HepG2 (cell line): Measurements from ENCODE around the gene DENND5A. TPM values are rescaled to one million over a fixed set of nuclear protein-coding genes. Genes with fewer than 3 reads are reported as not detected.
A peak's percentile ranks its signal among the peaks of the same experiment; 100 is the strongest.

ENCODE experiments used
- BHLHE40 ChIP-seq: IDR thresholded peaks from 2 replicates; pipeline ENCODE4 v1.6.1; 2011; ENCODE audit warnings: low read length, improper control_type of control experiment
- KAT7 ChIP-seq: IDR thresholded peaks from 2 replicates; pipeline ENCODE4 v1.6.1; 2018; ENCODE audit warnings: borderline replicate concordance, missing compliant biosample characterization
- THAP8 ChIP-seq: sonication (generic); formaldehyde crosslinking; IDR thresholded peaks from 2 replicates; pipeline ENCODE4 v1.5.1; 2020; ENCODE audit warnings: missing genetic modification reagents, mild to moderate bottlenecking, borderline replicate concordance
- THAP9 ChIP-seq: sonication (generic); formaldehyde crosslinking; IDR thresholded peaks from 2 replicates; pipeline ENCODE4; 2020; ENCODE audit warnings: missing genetic modification reagents, mild to moderate bottlenecking, borderline replicate concordance
- YEATS2 ChIP-seq: sonication (generic); formaldehyde crosslinking; IDR thresholded peaks from 2 replicates; pipeline ENCODE4 v1.4.0; 2020; ENCODE audit warnings: missing genetic modification reagents, borderline replicate concordance
- ZBTB3 ChIP-seq: sonication (generic); formaldehyde crosslinking; IDR thresholded peaks from 2 replicates; pipeline ENCODE4 v1.4.0; 2020; ENCODE audit warnings: low read depth, mild to moderate bottlenecking, moderate library complexity, missing genetic modification reagents, borderline replicate concordance
- ZNF367 ChIP-seq: sonication (generic); formaldehyde crosslinking; IDR thresholded peaks from 2 replicates; pipeline ENCODE4 v1.4.0; 2020; ENCODE audit warnings: missing genetic modification reagents, borderline replicate concordance
- ZNF549 ChIP-seq: sonication (generic); formaldehyde crosslinking; IDR thresholded peaks from 2 replicates; pipeline ENCODE4 v1.5.0; 2020; ENCODE audit warnings: missing genetic modification reagents
- ZNF629 ChIP-seq: sonication (generic); formaldehyde crosslinking; conservative IDR thresholded peaks from 2 replicates; pipeline ENCODE4 v1.5.0; 2020; ENCODE audit warnings: missing genetic modification reagents
- polyA plus RNA-seq, 8 experiments: library from polyadenylated mRNA; depleted of rRNA in 3 of 8; stranded (reverse) in 7 of 8; unstranded in 1 of 8; fragments of >200 nt; fragmentation: Illumina TruSeq in 4 of 8; extraction: Trizol in 4 of 8; gene quantifications; 2 replicates each; pipeline versions ENCODE4 v1.2.1 to v1.2.3, GENCODE V29; 2011 to 2016; ENCODE audit warnings: low read depth in 4 of 8, missing spikeins in 1 of 8, mixed read lengths in 1 of 8; ENCODE audit not compliant: insufficient read depth in 1 of 8
- total RNA-seq, 5 experiments: library from RNA; depleted of rRNA; stranded (reverse); fragments of >200 nt; fragmentation: Illumina TruSeq; extraction: Trizol; gene quantifications; 2 replicates each; pipeline ENCODE4 v1.2.3, GENCODE V29; 2016; ENCODE audit warnings: low read depth in 1 of 5
- TF ChIP-seq, protein P1 (sequence below): sonication (generic); formaldehyde crosslinking; IDR thresholded peaks from 2 replicates; pipeline ENCODE4 v1.8.0; 2022; ENCODE audit warnings: low read depth, missing genetic modification reagents
- TF ChIP-seq, protein P2 (sequence below): sonication (generic); formaldehyde crosslinking; IDR thresholded peaks from 2 replicates; pipeline ENCODE4 v1.4.0; 2020; ENCODE audit warnings: mild to moderate bottlenecking, low read depth, missing genetic modification reagents
- TF ChIP-seq, protein P3 (sequence below): sonication (generic); formaldehyde crosslinking; IDR thresholded peaks from 2 replicates; pipeline ENCODE4 v1.8.1; 2023; ENCODE audit warnings: missing genetic modification reagents, inconsistent platforms, borderline replicate concordance
- TF ChIP-seq, protein P4 (sequence below): sonication (generic); formaldehyde crosslinking; IDR thresholded peaks from 2 replicates; pipeline ENCODE4 v1.8.1; 2023; ENCODE audit warnings: mild to moderate bottlenecking, moderate library complexity, missing genetic modification reagents
- TF ChIP-seq, protein P5 (sequence below): sonication (generic); formaldehyde crosslinking; IDR thresholded peaks from 2 replicates; pipeline ENCODE4 v1.4.0; 2020; ENCODE audit warnings: missing genetic modification reagents

Gene DENND5A
- total and polyA plus RNA-seq, 2 of the 13 experiments (the other 11 are each of a cell fraction or from before 2014, with no cell fraction given): 63.3 to 145 TPM

DNA sequence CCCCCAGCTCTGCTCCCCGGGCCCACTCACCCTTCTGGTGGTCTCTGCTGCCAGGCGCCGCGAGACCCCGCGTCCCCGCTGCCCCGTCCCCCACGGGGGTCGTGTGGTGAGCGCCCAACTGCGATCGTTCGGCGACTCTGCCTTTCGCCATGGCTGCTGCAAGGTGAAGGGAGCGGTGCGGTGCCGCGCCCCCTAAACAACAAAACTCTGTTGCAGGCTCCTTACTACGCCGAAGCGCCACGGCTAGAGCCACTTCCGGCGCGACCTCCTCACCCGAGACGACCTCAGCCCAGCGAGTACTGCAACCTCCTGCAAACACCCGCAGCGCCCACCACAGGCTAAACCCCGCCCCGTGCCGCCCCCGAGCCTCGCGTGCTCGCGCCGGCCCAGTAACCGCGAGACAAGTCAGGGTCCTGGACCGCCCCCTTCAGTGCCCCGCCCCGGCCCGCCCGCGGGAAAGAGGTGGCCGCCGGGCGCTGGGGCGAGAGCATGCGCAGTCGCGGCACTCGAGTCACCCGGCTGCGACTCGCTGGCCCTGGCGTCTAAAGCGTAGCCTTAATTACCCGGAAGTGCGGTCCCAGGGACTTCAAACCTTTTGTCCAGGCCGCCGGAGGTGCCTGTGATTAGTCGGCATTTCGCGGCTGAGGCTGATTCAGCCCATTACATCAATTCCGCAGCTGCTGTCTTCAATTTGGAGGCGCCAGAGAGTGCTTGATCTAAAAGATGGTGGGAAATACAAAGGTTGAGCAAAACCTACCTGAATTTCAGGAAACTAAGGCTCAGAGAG, 49.3 kb upstream of the DENND5A start, which contains the start of gene TMEM41B (continued):
- TF ChIP-seq, protein P1, sequence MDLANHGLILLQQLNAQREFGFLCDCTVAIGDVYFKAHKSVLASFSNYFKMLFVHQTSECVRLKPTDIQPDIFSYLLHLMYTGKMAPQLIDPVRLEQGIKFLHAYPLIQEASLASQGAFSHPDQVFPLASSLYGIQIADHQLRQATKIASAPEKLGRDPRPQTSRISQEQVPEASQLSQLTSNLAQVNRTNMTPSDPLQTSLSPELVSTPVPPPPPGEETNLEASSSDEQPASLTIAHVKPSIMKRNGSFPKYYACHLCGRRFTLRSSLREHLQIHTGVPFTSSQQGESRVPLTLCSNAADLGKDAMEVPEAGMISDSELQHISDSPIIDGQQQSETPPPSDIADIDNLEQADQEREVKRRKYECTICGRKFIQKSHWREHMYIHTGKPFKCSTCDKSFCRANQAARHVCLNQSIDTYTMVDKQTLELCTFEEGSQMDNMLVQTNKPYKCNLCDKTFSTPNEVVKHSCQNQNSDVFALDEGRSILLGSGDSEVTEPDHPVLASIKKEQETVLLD (CRISPR knock-in tag): peak; percentile 41; the same call in 1 of the 2 replicates
- TF ChIP-seq BHLHE40 (peak; percentile 61), ZNF367 (0 out of 2 replicates have a peak, but pooled peaks have one; percentile 22), ZNF549 (no peak), ZBTB3 (CRISPR knock-in tag) (no peak), KAT7 (CRISPR knock-in tag) (peak; percentile 69), YEATS2 (peak; percentile 84), THAP8 (CRISPR knock-in tag) (no peak; the same call in 1 of the 2 replicates), THAP9 (CRISPR knock-in tag) (peak; percentile 74; the same call in 1 of the 2 replicates), ZNF629 (peak; percentile 46; the same call in 1 of the 2 replicates)
- TF ChIP-seq, protein P2, sequence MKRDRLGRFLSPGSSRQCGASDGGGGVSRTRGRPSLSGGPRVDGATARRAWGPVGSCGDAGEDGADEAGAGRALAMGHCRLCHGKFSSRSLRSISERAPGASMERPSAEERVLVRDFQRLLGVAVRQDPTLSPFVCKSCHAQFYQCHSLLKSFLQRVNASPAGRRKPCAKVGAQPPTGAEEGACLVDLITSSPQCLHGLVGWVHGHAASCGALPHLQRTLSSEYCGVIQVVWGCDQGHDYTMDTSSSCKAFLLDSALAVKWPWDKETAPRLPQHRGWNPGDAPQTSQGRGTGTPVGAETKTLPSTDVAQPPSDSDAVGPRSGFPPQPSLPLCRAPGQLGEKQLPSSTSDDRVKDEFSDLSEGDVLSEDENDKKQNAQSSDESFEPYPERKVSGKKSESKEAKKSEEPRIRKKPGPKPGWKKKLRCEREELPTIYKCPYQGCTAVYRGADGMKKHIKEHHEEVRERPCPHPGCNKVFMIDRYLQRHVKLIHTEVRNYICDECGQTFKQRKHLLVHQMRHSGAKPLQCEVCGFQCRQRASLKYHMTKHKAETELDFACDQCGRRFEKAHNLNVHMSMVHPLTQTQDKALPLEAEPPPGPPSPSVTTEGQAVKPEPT (CRISPR knock-in tag): no peak
- TF ChIP-seq, protein P3, sequence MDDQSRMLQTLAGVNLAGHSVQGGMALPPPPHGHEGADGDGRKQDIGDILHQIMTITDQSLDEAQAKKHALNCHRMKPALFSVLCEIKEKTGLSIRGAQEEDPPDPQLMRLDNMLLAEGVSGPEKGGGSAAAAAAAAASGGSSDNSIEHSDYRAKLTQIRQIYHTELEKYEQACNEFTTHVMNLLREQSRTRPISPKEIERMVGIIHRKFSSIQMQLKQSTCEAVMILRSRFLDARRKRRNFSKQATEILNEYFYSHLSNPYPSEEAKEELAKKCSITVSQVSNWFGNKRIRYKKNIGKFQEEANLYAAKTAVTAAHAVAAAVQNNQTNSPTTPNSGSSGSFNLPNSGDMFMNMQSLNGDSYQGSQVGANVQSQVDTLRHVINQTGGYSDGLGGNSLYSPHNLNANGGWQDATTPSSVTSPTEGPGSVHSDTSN: no peak
- TF ChIP-seq, protein P4, sequence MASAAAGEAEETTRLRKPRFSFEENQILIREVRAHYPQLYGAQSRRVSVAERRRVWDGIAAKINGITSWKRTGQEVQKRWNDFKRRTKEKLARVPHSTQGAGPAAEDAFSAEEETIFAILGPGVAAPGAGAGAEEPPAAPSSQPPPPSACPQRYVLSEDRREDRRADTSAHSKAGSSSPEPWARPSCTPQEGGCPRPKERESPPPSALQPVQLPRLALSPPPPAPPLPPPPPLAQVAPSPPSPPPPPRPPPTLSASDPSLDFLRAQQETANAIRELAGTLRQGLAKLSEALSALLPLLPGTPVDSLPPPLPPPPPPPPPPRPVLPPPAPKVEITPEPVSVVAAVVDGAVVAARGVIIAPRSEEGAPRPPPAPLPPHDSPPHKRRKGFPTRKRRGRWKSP: peak; percentile 76; the same call in 1 of the 2 replicates
- TF ChIP-seq, protein P5, sequence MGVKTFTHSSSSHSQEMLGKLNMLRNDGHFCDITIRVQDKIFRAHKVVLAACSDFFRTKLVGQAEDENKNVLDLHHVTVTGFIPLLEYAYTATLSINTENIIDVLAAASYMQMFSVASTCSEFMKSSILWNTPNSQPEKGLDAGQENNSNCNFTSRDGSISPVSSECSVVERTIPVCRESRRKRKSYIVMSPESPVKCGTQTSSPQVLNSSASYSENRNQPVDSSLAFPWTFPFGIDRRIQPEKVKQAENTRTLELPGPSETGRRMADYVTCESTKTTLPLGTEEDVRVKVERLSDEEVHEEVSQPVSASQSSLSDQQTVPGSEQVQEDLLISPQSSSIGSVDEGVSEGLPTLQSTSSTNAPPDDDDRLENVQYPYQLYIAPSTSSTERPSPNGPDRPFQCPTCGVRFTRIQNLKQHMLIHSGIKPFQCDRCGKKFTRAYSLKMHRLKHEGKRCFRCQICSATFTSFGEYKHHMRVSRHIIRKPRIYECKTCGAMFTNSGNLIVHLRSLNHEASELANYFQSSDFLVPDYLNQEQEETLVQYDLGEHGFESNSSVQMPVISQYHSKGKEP (CRISPR knock-in tag): 0 out of 2 replicates have a peak, but pooled peaks have one; percentile 34
